ENCODE data around the gene SBNO1.

DNA sequence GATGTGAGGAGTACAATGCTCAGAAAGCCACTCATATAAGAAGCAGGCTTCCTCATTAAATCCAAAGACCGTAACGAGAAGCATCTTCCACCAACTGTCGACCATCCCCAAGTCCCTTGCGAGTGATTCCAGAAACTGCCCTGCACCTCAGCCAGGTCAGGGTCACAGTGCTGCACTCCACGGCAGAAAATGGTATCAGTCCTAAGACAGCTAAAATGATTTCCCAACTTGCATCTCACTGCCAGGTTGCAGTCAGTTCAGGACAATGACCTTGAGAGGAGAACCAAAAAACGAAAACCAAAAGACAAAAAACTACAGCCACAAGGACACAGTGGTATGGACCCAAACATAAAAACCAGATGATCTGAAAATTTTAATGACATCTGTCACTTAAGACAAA, 20.6 kb downstream of the SBNO1 start:
- TF ChIP-seq, protein P1, sequence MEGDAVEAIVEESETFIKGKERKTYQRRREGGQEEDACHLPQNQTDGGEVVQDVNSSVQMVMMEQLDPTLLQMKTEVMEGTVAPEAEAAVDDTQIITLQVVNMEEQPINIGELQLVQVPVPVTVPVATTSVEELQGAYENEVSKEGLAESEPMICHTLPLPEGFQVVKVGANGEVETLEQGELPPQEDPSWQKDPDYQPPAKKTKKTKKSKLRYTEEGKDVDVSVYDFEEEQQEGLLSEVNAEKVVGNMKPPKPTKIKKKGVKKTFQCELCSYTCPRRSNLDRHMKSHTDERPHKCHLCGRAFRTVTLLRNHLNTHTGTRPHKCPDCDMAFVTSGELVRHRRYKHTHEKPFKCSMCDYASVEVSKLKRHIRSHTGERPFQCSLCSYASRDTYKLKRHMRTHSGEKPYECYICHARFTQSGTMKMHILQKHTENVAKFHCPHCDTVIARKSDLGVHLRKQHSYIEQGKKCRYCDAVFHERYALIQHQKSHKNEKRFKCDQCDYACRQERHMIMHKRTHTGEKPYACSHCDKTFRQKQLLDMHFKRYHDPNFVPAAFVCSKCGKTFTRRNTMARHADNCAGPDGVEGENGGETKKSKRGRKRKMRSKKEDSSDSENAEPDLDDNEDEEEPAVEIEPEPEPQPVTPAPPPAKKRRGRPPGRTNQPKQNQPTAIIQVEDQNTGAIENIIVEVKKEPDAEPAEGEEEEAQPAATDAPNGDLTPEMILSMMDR (IDR thresholded peaks at IDR 0.05): no peak
- TF ChIP-seq POLR2A (IDR thresholded peaks at IDR 0.05): no peak

All from tibial nerve (tissue), 3 donors.